ENCODE data around the gene LRMDA.

LRMDA gene

DNA sequence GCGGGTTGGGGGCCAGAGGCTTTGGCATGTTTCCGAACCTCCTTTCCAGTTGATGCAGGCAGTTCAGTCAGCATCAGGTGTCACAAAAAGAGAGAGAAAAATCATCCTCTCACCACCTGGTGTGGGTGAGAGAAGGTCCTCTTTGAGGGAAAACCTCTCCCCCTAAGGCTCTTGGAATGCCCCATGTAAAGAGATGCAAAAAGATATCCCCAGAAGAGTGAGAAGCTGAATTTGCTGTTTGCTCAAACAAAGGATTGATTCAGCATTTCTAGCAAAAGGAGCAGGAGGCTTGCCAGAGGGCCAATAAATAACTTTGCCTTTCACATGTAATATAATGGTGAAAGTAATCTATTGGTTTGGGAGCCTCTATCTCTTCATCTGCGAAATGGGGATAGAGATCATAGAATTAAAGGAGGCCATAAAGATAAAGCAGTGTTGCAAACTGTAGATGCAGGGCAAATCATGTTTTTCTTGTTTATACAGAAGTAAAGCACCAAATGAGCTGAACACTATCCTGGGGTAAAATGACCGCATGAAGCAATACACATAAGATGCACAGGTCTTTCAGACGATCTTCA lies 425.9 kb downstream of the LRMDA start:
- H3K4me1 ChIP-seq (ENCODE audit: low read length) = no peaks in the 10 kb centered on the region
- TF ChIP-seq, protein P1, sequence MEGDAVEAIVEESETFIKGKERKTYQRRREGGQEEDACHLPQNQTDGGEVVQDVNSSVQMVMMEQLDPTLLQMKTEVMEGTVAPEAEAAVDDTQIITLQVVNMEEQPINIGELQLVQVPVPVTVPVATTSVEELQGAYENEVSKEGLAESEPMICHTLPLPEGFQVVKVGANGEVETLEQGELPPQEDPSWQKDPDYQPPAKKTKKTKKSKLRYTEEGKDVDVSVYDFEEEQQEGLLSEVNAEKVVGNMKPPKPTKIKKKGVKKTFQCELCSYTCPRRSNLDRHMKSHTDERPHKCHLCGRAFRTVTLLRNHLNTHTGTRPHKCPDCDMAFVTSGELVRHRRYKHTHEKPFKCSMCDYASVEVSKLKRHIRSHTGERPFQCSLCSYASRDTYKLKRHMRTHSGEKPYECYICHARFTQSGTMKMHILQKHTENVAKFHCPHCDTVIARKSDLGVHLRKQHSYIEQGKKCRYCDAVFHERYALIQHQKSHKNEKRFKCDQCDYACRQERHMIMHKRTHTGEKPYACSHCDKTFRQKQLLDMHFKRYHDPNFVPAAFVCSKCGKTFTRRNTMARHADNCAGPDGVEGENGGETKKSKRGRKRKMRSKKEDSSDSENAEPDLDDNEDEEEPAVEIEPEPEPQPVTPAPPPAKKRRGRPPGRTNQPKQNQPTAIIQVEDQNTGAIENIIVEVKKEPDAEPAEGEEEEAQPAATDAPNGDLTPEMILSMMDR (IDR thresholded peaks at IDR 0.05; ENCODE audit: low read depth, low read length) = no peak
- H3K9me3 ChIP-seq (ENCODE audit: insufficient read depth, low read length) = no peaks in the 10 kb centered on the region
- H2AFZ ChIP-seq (ENCODE audit: low read depth, low read length) = no peak overlapping the region
- no peaks in the 10 kb centered on the region for H4K20me1 ChIP-seq (ENCODE audit: insufficient read depth, low read length)
- no peak overlapping the region for H3K4me3 ChIP-seq (ENCODE audit: low read length)
- no peaks in the 10 kb centered on the region for H3K79me2 ChIP-seq (ENCODE audit: low read length)
- H3K36me3 ChIP-seq (replicated peaks; ENCODE audit: low read depth, low read length) = no peaks in the 10 kb centered on the region
- H3K4me2 ChIP-seq (ENCODE audit: low read length) = no peak overlapping the region
- no peak overlapping the region for H3K27ac ChIP-seq (ENCODE audit: low read length)
- no peaks in the 10 kb centered on the region for H3K27me3 ChIP-seq (ENCODE audit: low read depth, low read length)
- H3K9ac ChIP-seq (ENCODE audit: low read length) = no peak overlapping the region

DNA sequence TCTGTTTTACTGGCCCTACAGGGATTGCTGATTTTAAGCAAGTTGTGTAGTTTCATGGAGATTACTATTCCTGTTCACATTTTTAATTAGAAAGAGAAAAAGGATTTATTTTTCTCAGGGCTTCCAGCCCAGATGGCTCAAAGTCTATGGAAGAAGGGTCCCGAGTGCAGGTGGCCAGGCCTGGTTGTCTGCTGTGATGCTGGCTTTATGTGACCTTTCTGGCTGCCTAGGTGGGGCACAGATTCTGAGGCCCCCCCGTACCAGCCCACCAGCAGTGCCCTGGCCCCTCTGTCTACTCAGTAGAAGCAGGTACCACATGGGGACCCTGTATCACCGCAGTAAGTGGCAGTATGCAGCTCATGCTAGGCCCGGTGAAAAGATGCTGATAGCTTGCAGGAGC lies 426.5 kb downstream of the LRMDA start:
- Histone ChIP-seq H3K9me3 (ENCODE audit: insufficient read depth, low read length) (no peaks in the 10 kb centered on the region), H3K4me3 (ENCODE audit: low read length) (no peak overlapping the region), H3K79me2 (ENCODE audit: low read length) (no peaks in the 10 kb centered on the region), H3K4me1 (ENCODE audit: low read length) (no peaks in the 10 kb centered on the region), H3K27me3 (ENCODE audit: low read depth, low read length) (no peaks in the 10 kb centered on the region), H3K27ac (ENCODE audit: low read length) (no peak overlapping the region), H3K36me3 (replicated peaks; ENCODE audit: low read depth, low read length) (no peaks in the 10 kb centered on the region), H4K20me1 (ENCODE audit: insufficient read depth, low read length) (no peaks in the 10 kb centered on the region), H3K9ac (ENCODE audit: low read length) (no peak overlapping the region), H2AFZ (ENCODE audit: low read depth, low read length) (no peak overlapping the region), H3K4me2 (ENCODE audit: low read length) (no peak overlapping the region)
- TF ChIP-seq EZH2phosphoT487 (IDR thresholded peaks at IDR 0.05; ENCODE audit: low read depth) = no peak
- TF ChIP-seq, protein P1 (IDR thresholded peaks at IDR 0.05; ENCODE audit: low read depth, low read length) = no peak

DNA sequence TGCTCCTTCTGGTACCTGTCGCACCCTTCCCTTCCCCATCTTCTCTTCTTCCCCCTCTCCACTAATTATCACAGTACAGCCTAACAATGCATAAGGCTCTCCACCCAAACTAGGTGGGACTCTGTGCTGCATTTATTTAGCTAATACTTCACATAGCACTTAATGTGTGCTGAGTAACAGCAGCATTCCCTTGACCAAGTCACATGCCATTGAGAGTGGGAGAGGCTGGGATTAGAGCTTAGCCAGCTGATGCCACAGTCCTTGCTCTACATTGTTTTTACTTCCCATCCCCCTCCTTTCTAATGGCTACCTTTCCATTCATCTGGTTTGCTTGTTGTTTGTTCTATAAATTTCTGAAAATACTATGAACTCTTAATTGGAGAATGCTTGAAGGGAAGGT lies 426.9 kb downstream of the LRMDA start:
- Histone ChIP-seq H4K20me1 (ENCODE audit: insufficient read depth, low read length) (no peaks in the 10 kb centered on the region), H3K79me2 (ENCODE audit: low read length) (no peaks in the 10 kb centered on the region), H3K4me2 (ENCODE audit: low read length) (no peak overlapping the region), H3K9ac (ENCODE audit: low read length) (no peak overlapping the region), H3K36me3 (replicated peaks; ENCODE audit: low read depth, low read length) (no peaks in the 10 kb centered on the region), H2AFZ (ENCODE audit: low read depth, low read length) (no peak overlapping the region), H3K27ac (ENCODE audit: low read length) (no peak overlapping the region), H3K4me3 (ENCODE audit: low read length) (no peak overlapping the region), H3K9me3 (ENCODE audit: insufficient read depth, low read length) (no peaks in the 10 kb centered on the region), H3K4me1 (ENCODE audit: low read length) (no peaks in the 10 kb centered on the region), H3K27me3 (ENCODE audit: low read depth, low read length) (no peaks in the 10 kb centered on the region)
- TF ChIP-seq, protein P1 (IDR thresholded peaks at IDR 0.05; ENCODE audit: low read depth, low read length) = no peak
- no peak for TF ChIP-seq EZH2phosphoT487 (IDR thresholded peaks at IDR 0.05; ENCODE audit: low read depth)

DNA sequence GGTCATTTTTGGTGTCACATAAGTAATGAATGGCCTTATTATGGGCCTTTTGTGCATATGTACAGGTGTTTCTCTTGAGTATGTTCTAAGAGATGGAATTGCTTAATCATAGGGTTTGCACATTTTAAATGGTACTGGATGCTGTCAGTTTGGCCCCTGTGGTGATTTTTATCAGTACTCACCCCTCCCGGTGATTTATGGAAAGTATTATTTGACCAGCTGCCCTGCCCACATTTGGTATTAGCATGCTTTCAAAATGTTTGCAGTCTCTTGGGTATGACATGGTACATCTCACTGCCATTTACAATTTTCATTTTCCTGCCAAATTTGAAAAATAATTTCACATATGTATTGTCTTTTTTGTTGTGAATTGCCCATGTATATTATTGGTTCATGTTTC lies 427.7 kb downstream of the LRMDA start:
- TF ChIP-seq, protein P1 (IDR thresholded peaks at IDR 0.05; ENCODE audit: low read depth, low read length) = no peak
- no peak for TF ChIP-seq EZH2phosphoT487 (IDR thresholded peaks at IDR 0.05; ENCODE audit: low read depth)
- no peak overlapping the region for H3K4me3 ChIP-seq (ENCODE audit: low read length)
- H3K4me1 ChIP-seq (ENCODE audit: low read length) = no peaks in the 10 kb centered on the region

More for the DNA sequence above, 427.7 kb downstream of the LRMDA start:
- H3K9me3 ChIP-seq (ENCODE audit: insufficient read depth, low read length) = no peaks in the 10 kb centered on the region
- H3K27ac ChIP-seq (ENCODE audit: low read length) = no peak overlapping the region
- no peaks in the 10 kb centered on the region for H3K36me3 ChIP-seq (replicated peaks; ENCODE audit: low read depth, low read length)
- no peak overlapping the region for H3K9ac ChIP-seq (ENCODE audit: low read length)
- H3K27me3 ChIP-seq (ENCODE audit: low read depth, low read length) = no peaks in the 10 kb centered on the region
- H2AFZ ChIP-seq (ENCODE audit: low read depth, low read length) = no peak overlapping the region
- H4K20me1 ChIP-seq (ENCODE audit: insufficient read depth, low read length) = no peaks in the 10 kb centered on the region
- no peaks in the 10 kb centered on the region for H3K79me2 ChIP-seq (ENCODE audit: low read length)
- H3K4me2 ChIP-seq (ENCODE audit: low read length) = no peak overlapping the region

Measured in OCI-LY3 (cell line).